GM18870 (cell line): Measurements from ENCODE around the gene NEK1.
"Not testable (repeated sequence)": the region's sequence is repeated elsewhere in the genome, so short reads cannot be mapped to it uniquely, and the experiment has no call there.

Experiments used
- ATAC-seq: cut with Tn5 transposase; IDR thresholded peaks from one replicate; pipeline ENCODE4 v1.9.1; 2021; ENCODE audit warnings: moderate library complexity; ENCODE audit not compliant: unreplicated experiment

Gene NEK1

GRCh38 chr4:169626331-169627282, 14.2 kb upstream of the NEK1 start:
- no peak for ATAC-seq

- ATAC-seq = no peak
These were observed 13.5 kb upstream of the NEK1 start for GRCh38 chr4:169625886-169626285.

- ATAC-seq = not testable (repeated sequence)
These were observed 11.6 kb upstream of the NEK1 start for GRCh38 chr4:169624012-169624411.

DNA sequence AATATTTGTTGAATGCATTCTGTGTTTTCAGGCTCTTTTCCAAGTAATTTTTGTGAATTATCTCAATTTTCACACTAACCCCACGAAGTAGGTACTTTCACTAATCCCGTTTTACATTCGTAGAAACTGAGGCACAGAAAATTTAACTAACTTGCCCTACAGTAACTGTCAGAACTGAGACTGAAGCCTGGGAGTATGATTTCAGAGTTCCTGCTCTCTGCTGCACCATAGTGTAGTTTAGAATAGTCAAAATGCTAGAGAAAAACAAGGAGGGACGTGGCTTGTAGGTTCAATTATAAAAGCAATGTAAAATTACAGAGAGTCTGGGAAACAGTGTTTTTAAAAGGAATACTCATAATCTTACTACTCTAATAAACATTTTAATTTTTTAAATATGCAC, 10.2 kb upstream of the NEK1 start:
- no peak for ATAC-seq

DNA sequence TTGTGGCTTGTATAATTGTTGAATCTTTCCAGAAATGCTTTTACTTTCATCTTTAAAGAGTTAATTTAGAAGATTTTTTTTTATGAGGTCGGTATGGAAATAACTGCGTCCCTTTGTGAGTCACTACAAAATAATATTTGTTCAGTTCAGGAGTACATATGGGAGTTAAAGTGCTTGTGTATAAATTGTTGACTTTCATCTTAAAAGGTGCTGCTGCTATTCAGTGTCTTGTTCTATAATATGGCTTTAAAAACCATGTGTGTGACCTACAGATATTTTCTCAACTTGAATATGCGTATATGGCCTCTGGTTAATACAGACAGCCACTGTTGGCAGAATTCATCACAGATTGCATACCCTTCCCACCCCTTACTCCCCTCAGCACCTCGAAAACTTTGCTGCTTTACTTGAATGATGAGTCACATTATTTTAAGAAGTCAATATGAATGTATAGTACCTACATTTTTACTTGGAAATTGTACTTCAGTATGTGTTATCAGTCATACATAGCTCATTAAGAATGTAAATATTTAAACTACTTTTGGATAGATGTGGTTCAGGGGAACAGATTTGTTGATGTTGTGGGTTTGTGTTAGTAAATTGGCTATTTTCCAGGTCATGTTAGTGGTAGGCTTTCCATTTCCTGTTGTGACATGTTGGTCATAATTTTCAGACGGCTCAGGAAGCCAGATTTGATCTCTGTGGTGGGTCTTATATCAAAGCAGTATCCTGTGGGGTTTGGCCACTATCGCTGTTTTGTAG, 9.5 kb upstream of the NEK1 start:
- ATAC-seq = peak; percentile 18

GRCh38 chr4:169620880-169621248, 8.5 kb upstream of the NEK1 start:
- ATAC-seq = no peak

- ATAC-seq = peak; percentile 84
These were observed 7.8 kb upstream of the NEK1 start, which contains the start of gene CLCN3 for GRCh38 chr4:169619958-169620879. Gene CLCN3, plus strand, starts transcription at chr4:169620578. Its CDS starts 15,351 bp downstream, at chr4:169635929.

DNA sequence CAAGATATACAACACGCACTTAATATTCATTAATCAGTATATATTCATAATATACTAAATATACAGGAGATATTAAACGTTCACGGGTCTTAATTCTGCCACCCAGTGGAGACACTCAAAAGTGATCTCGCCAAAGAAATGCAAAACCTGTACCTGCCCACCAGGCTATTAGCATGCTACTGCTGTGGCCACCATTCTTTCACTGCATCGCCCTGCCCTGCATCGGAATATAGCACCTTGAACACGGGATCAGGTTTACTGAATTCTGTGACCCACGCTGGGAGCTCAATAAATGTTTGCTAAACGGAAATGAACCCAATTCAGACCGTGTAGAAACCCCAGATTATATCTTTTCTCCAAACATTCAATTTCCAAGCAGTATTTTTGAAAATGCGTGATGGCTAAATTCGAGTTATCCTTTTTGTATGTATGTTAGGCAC, 7.2 kb upstream of the NEK1 start:
- ATAC-seq = peak; percentile 44

DNA sequence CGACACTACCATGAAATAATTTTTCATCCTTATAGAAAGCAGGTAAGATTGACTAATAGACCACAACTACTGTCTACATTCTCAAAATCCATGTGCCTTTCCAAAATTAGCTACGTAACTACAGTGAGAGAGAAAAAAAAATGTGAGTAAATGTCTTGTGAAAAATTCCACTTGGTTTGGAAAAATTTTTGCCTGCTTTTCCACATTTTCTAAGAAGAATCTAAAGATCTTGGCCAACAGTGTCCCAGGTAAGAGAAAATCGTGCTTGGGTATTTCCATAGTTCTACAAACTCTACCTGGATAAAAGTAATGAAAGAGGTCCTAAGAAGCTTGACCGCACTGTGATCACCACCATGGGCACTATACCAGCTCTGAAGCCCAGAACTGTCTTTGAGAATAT, 6.6 kb upstream of the NEK1 start:
- no peak for ATAC-seq

DNA sequence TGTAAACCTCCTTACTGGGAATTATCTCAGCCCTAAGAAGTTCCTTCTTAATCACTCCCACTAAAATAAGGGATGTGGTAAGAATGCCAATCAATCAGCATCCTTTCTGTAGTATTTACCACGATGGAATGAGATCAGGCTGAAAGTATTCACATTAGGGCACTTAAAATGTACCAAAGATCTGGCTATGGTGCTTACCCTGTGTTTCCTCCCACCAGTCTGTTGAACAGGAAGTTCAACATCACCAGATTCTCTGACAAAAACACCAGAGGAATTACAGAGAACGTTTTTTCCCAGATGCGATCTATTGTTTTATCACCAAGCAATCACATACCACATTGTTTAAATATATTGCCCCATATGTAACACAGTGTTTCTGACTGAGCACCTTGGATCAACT, 5.9 kb upstream of the NEK1 start:
- no peak for ATAC-seq

- no peak for ATAC-seq
These were observed 4.9 kb upstream of the NEK1 start for GRCh38 chr4:169617306-169617705.

DNA sequence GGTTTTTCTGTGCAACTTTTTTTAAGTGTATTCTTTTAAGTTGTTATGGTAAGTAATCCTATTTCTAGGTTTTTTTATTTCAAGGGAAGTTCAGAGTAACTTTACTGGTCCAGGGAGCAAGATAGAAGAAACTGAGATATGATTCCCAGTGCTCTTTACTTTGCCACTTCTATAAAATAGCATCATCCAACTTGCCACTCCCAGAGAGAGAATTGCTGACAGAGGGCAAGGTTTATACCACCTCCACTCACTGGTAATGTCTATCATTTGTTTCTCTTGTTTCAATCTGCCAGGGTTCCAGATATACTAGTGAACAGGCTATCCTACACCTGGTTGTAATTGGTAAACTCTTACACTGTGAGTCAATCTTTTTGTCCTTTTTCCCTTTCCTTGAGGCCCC, 4.5 kb upstream of the NEK1 start:
- ATAC-seq = no peak

- no peak for ATAC-seq
These were observed 3.2 kb upstream of the NEK1 start for GRCh38 chr4:169615467-169616106.

GRCh38 chr4:169612871-169613859, 782 bp upstream of the NEK1 start:
- ATAC-seq = peak; percentile 46

DNA sequence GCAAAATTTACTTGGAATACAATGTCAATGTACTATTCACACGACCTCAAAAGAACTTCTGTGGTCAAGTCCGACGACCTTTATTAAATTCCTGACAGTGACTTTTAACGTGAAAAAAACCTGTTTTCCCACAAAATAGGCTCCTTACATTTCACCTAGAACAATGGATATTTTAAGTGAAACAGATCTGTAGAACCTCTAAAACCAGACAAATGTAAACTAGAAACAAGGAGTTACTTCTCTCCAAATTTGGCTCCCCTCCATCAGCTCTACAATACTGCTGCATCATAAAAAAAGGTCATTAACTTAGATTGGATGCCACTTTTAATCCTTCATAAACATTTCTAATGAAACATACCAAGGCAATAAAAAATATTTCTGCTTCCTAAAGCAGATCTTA, 1.2 kb downstream of the NEK1 start:
- ATAC-seq = no peak

DNA sequence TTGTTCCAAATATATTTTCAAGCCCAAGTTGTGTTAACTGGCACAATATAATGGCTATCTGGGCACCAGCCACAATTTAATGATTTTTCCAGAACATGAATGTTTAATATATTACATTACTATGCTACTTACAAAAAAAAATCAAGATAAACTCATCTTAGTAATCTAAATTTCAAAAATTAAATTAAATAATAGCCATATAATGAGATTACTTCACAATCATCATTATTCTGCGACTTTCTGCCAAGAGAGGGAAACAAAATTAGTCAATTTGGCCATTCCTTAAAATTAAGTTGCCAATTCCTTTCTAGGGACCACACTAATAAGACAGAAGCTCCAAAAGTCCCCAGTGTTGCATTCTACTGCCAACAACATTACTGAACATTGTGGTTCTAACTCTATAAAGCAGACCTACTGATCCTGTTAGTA, 7.5 kb downstream of the NEK1 start:
- no peak for ATAC-seq

- ATAC-seq = peak; percentile 64
These were observed 8.1 kb downstream of the NEK1 start for GRCh38 chr4:169604131-169604900.

DNA sequence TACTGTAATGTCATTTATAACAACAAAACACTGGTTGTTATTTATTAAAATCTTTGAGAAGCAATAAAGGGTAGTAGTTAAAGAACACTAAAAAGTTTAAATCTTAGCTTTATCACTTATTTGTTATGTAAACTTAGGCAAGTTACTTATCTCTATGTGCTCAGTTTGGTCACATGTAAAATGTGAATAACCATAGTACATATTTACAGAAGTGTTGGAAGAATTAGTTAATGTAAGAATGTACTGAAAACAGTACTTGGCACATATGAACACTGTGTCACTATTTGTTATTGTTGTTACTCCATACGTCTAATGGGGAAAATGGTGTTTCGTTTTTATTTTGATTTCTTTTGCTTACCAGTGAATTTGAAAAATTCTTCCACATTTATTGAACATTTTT, 9.1 kb downstream of the NEK1 start:
- no peak for ATAC-seq
